Stimulated activated CD8-positive, alpha-beta memory T cell treated with anti-CD3 and anti-CD28 coated beads, Interleukin-12 subunit alpha, Interleukin-12 subunit beta, amount 100 ng/mL, for 24 hours (primary cell): ENCODE data around the gene ASPHD1.
"Not testable (repeated sequence)": the region's sequence is repeated elsewhere in the genome, so short reads cannot be mapped to it uniquely, and the experiment has no call there.

Source experiments
- DNase-seq: peaks from one replicate; pipeline ENCODE4 v3.0.0-alpha.2; 2020; ENCODE audit errors: extremely low read depth

Gene ASPHD1

DNA sequence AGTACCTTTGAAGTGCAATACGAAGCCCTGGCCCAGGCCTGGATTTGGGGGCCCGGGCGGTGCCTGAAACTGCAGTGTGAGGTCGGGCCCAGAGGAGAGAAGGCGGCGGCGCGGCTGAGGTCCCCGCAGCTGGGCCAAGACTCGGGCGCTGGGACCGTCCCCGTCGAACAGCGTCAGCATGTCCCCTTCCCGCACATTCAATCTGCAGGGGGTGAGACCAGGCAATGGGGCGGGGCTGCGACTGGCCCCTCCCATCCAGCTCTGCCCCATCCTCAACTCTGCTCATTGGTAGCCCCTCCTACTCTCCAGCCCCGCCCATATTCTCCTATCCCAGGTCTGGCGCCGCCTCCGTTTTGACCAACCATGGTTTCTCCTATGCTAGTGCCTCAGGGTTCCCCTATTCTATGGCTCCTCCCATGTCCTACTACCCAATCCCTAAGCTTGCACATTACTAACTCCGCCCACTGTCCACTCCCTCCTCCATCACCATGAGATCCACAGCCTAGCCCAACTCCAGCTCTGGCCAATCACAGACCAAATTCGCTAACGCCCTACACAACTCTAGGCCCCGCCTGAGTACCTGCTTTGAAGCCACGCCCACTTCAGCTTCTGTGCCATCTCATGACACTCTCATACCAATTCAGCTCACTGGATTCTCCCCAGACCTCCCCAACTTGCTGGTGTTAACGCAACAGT, 22.9 kb upstream of the ASPHD1 start:
- DNase-seq = no peak

GRCh38 chr16:29878172-29878571, 22.1 kb upstream of the ASPHD1 start:
- no peak for DNase-seq

GRCh38 chr16:29881050-29881449, 19.2 kb upstream of the ASPHD1 start:
- DNase-seq = no peak

DNA sequence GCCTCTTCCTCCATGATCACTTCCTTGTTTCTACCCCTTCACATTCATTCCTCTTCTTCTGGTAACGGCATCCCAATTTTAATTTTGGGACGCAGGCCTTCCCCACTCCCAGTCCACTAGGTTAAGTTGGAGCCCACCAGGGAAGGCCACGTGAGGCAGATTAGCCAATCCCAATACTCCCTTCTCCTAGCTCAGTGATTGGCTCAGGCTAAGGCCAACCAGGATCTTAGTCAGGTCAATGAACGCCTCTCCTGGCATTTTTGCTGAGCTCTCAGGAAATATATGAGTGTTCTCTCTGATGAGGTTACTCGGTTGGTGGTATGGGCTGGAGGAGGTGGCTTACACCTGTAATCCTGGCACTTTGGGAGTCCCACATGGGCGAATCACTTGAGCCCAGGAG, 16.3 kb upstream of the ASPHD1 start:
- DNase-seq = no peak

DNA sequence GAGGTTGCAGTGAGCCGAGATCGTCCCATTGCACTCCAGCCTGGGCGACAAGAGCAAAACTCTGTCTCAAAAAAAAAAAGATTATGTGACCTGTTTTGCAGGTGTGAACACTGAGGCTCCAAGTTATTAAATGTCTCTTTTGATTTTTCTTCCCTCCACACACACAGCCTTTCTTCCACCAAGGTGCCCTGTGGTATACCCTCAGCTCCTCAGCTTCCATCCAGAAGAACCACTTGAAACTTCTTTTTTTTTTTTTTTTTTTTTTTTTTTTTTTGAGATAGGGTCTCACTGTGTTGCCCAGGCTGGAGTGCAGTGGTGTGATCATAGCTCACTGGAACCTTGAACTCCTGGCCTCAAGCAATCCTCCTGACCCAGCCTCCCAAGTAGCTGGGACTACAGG, 10.9 kb upstream of the ASPHD1 start:
- DNase-seq = not testable (repeated sequence)

GRCh38 chr16:29891525-29892457, 8.5 kb upstream of the ASPHD1 start:
- no peak for DNase-seq

- no peak for DNase-seq
Observed at GRCh38 chr16:29892458-29892813, 7.9 kb upstream of the ASPHD1 start.

DNA sequence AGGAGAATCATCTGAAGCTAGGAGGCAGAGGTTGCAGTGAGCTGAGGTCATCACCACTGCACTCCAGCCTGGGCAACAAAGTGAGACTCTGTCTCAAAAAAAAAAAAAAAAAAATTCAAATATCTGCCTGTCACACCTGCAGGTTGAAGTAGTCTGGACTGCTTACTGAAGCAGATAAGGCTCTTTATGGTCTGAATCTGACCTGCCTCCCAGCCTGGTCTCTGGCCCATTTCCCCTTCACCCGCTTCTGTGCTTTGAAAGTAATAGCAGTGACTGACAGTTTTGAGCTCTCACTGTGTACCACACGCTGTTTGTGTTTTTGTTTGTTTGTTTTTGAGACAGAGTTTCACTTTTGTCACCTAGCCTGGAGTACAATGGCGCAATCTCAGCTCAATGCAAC, 6.7 kb upstream of the ASPHD1 start:
- no peak for DNase-seq

DNA sequence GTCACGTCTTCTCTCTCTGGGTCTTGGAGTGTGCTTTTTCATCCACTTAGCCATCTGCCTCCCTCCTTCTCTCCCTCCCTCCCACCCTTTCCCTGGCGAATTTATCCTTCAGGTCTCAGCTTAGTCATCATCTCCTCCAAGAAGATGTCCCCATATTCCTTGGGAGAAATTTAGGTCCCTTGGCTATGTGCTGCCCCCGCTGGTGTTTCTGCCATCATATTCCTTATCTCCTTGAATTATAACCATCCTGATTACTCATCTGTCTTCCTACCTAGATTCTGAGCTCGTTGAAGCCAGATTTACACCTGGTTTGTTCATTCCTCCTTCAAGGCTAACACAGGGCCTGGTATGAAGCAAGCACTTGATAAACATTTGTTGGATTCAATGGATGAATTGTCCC, 5.9 kb upstream of the ASPHD1 start:
- DNase-seq = no peak

DNA sequence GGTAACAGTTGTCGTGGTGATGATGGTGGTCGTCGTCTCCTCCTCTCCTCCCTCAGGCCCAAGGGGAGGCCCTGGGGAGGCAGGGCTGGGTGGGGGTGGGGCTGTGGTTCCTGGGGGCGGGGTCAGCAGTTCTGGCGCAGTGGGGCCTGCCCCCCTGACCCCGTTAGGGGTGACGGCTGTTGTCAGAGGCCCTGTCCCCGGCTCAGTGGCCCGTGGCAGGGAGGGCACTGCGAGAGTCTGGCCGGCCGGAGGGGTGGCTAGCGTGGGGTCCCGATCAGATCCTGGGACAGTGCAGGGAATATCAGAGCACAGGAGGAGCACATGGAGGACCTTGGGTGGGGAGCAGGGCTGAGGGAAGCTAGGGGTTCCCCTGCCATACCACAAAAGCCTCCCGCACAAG, 3.4 kb upstream of the ASPHD1 start:
- DNase-seq = no peak

DNA sequence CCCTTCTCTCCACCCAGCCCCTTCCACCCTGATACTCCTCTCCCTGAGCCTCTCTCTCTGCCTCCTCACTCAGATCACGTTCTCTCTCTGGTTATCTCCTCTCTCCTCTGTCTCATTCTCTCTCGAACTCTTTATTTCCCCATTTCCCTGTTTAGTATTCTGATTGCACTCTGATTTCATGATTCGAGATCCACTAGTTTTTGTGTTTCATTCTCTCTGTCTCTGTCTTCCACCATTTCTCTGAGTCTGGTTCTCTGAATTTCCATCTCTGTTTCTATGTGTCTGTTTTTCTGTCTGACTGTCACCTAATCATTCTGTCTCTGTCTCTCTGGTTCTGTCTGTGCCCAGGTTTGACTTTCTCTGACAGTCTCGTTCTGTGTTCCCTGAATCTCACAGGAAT, 3.0 kb upstream of the ASPHD1 start:
- no peak for DNase-seq

DNA sequence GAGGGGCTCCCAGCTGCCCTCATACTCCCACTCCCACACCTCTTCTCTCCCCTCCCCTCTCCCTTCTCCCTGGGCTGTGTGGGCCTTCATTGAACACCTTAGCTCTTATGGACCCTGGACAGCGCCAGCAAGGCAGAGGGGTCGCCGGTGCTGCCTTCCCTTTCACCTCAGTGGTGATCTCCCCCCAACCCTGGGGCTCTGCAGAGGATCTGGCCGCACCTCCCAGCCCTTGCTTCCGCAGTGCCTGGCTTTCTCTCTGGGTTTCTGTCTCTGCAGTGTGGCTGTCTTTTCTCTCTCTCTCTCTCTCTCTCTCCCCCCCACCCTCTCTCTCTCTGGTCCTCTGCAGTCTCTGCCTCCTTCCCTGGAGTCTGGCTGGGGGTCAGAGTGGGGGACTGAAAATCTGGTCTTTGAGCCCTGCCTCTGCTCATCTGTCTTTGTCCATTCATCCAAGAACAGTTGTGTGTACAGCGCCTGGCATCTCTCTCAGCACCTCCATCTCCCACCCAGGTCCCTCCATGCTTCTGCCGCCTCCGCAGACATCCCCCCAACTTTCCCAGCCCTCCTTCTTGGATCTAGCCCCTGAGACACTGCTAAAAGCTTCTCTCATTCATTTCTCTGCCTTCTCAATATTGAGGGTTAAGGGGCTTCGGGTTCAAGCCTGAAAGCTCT, 2.0 kb upstream of the ASPHD1 start:
- DNase-seq = no peak

DNA sequence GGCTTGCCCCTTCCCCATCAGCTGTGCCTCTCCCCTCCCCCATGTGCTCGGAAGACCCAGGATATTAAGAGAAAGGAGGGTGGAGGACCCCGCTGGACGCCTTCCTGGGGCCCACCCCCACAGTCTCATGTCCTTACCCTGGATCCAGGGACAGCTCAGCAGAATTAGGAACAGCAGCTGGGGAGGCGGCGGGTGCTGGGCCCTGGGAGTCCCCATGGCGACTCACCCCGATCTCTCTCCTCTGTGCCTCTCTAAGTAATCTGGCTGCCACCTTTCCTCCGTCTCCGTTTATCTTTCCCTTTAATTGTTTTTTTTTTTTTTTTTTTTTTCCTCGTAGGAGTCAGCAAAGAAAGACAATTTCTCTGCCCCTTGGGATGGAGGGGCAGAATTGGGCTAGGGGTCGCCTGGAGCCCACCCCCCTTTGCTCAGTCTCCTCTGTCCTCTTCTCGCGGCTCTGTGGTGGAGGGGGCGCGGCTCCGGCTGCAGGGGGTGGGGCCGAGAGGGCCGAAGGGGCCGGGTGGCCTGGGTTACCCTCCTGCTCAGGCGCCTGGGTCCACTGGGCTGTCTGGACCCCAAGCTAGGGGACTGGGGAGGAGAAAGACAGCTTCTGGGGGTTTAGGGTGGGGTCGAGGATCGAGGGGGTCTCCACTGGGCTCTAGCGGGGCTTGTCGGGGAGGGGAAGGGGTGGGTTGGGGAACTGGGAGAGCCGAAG, 1.3 kb upstream of the ASPHD1 start:
- no peak for DNase-seq

GRCh38 chr16:29899516-29900101, 679 bp upstream of the ASPHD1 start, which contains the start of gene SEZ6L2:
Gene SEZ6L2 (minus strand): TSS chr16:29899550. CDS start chr16:29899019, 531 bp downstream.
- DNase-seq = peak; percentile 28

DNA sequence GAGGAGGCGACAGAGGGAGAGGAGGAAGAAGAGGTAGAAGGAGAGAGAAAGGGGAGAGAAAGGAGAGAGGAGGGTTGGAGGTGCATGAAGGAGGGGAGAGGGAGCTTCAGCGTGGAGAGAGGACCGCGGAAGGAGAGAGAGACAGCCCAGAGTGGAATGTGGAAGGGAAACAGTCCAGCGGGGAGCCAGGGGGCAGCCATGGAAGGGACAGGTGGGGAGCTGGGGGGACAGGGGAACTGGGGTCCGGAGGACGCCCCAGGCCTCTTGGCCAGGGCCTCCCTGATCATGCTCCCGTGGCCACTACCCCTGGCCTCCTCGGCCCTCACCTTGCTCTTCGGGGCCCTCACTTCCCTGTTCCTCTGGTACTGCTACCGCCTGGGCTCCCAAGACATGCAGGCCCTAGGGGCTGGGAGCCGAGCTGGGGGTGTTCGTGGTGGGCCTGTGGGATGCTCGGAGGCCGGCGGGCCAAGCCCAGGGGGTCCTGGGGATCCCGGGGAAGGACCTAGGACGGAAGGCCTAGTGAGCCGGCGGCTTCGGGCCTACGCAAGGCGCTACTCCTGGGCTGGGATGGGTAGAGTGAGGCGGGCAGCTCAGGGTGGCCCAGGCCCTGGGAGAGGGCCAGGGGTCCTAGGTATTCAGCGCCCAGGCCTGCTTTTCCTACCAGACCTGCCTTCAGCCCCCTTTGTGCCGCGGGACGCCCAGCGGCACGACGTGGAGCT, 759 bp downstream of the ASPHD1 start:
- DNase-seq = no peak

GRCh38 chr16:29901607-29901945, 1.3 kb downstream of the ASPHD1 start:
- DNase-seq = no peak

- no peak for DNase-seq
Observed at GRCh38 chr16:29903590-29903989, 3.3 kb downstream of the ASPHD1 start.

GRCh38 chr16:29904947-29905346, 4.7 kb downstream of the ASPHD1 start:
- DNase-seq = no peak

DNA sequence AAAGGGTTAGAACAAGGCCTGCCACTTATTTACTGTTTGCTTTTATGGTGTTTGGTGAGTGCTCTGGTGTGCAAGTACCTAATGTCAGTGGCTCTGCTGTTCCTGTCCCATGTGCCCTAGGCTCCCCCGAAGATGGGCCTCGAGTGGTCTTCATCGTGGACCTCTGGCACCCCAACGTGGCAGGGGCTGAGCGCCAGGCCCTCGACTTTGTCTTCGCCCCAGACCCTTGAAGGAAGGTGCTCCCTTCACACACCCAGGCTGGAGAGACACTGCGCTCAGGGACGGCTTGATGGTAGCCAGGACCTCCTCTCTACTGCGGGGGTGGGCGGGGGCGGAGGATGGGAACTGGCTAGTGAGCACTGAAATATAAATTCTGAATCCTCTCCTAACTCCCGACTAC, 5.4 kb downstream of the ASPHD1 start:
- DNase-seq = no peak

- no peak for DNase-seq
Observed at GRCh38 chr16:29906520-29907244, 6.4 kb downstream of the ASPHD1 start.
